Measurements from ENCODE around the gene SKAP2.

- TF ChIP-seq CTCF (IDR thresholded peaks at IDR 0.05) (no peak), EP300 (IDR thresholded peaks at IDR 0.05) (no peak), POLR2A (IDR thresholded peaks at IDR 0.05) (no peak)
These were observed 105.3 kb downstream of the SKAP2 start for GRCh38 chr7:26759108-26759507.
